ENCODE data around the gene FUZ.

- TF ChIP-seq POLR2A (IDR thresholded peaks at IDR 0.05) = no peak
- TF ChIP-seq CTCF (IDR thresholded peaks at IDR 0.05) = no peak
Measured at GRCh38 chr19:49764341-49764740, 48.8 kb downstream of the FUZ start.
